ENCODE results near the gene ATG4D.
"Not testable (repeated sequence)": the region's sequence is repeated elsewhere in the genome, so short reads cannot be mapped to it uniquely, and the experiment has no call there.

ATG4D gene

DNA sequence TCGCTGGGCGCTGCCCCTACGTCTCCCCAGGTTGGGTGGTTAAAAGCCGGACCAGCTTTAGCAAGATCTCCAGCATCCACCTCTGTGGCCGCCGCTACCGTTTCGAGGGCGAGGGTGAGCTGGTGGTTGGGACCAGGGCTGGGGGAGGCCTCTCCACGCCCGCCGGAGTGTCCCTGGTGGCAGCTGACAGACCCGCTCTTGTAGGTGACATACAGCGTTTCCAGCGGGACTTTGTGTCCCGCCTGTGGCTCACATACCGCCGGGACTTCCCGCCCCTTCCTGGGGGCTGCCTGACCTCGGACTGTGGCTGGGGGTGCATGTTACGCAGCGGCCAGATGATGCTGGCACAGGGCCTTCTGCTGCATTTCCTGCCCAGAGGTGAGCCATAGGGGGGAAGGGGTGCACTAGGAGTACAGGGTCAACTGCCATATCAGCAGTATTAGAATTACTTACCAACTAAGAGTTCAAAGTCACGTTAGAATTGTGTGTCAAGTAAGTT lies 1.1 kb downstream of the ATG4D start:
- Histone ChIP-seq H3K27me3 (replicated peaks) (no peaks in the 10 kb centered on the region), H3K36me3 (replicated peaks) (peaks cover 10% of the 10 kb centered on the region), H3K4me3 (ENCODE audit: low read depth, low read length) (peak overlapping the region; percentile 74), H3K27ac (no peak overlapping the region)
- TF ChIP-seq, protein P1, sequence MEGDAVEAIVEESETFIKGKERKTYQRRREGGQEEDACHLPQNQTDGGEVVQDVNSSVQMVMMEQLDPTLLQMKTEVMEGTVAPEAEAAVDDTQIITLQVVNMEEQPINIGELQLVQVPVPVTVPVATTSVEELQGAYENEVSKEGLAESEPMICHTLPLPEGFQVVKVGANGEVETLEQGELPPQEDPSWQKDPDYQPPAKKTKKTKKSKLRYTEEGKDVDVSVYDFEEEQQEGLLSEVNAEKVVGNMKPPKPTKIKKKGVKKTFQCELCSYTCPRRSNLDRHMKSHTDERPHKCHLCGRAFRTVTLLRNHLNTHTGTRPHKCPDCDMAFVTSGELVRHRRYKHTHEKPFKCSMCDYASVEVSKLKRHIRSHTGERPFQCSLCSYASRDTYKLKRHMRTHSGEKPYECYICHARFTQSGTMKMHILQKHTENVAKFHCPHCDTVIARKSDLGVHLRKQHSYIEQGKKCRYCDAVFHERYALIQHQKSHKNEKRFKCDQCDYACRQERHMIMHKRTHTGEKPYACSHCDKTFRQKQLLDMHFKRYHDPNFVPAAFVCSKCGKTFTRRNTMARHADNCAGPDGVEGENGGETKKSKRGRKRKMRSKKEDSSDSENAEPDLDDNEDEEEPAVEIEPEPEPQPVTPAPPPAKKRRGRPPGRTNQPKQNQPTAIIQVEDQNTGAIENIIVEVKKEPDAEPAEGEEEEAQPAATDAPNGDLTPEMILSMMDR (IDR thresholded peaks at IDR 0.05; ENCODE audit: low read depth, low read length, missing control alignments): no peak
- DNase-seq: no peak
- in situ Hi-C loops (cut with HindIII; ENCODE audit: low pct_ligation_motif_present, low sequenced_read_pairs): no loop called here

DNA sequence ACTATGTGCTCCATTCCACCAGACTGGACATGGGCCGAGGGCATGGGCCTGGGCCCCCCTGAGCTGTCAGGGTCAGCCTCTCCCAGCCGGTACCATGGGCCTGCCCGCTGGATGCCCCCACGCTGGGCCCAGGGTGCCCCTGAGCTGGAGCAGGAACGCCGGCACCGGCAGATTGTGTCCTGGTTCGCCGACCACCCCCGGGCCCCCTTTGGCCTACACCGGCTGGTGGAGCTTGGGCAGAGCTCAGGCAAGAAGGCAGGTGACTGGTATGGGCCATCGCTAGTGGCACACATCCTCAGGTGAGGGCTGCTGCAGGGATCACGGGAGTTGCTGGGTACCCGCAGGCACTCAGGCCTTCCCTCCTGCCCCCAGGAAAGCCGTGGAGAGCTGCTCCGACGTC lies 3.1 kb downstream of the ATG4D start:
- DNase-seq: no peak
- in situ Hi-C loops (cut with HindIII; ENCODE audit: low pct_ligation_motif_present, low sequenced_read_pairs): no loop called here
- H3K36me3 ChIP-seq (replicated peaks): peaks cover 14% of the 10 kb centered on the region
- H3K27ac ChIP-seq: no peak overlapping the region
- H3K4me3 ChIP-seq (ENCODE audit: low read depth, low read length): no peak overlapping the region
- TF ChIP-seq, protein P1 (IDR thresholded peaks at IDR 0.05; ENCODE audit: low read depth, low read length, missing control alignments): no peak
- no peaks in the 10 kb centered on the region for H3K27me3 ChIP-seq (replicated peaks)

DNA sequence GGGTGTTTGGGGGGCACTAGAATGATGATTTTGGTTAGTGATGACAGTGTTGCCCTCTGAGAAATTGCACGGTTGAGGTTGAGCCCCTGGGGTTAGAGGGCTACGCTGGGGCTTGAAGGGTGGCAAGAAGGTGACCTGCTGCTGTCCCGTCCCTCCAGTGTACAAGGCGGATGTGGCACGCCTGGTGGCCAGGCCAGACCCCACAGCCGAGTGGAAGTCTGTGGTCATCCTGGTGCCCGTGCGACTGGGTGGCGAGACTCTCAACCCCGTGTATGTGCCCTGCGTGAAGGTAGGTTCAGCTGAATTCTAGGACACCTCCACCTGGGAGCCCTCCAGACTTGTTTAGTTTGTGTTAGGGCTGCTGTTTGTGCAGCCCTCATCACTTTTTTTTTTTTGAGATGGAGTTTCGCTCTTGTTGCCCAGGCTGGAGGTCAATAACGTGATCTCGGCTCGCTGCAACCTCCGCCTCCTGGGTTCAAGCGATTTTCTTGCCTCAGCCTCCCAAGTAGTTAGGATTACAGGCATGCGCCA lies 5.1 kb downstream of the ATG4D start:
- peaks cover 34% of the 10 kb centered on the region for H3K36me3 ChIP-seq (replicated peaks)
- DNase-seq: no peak
- H3K4me3 ChIP-seq (ENCODE audit: low read depth, low read length): no peak overlapping the region
- no peaks in the 10 kb centered on the region for H3K27me3 ChIP-seq (replicated peaks)
- in situ Hi-C loops (cut with HindIII; ENCODE audit: low pct_ligation_motif_present, low sequenced_read_pairs): no loop called here
- TF ChIP-seq, protein P1 (IDR thresholded peaks at IDR 0.05; ENCODE audit: low read depth, low read length, missing control alignments): no peak
- H3K27ac ChIP-seq: no peak overlapping the region

DNA sequence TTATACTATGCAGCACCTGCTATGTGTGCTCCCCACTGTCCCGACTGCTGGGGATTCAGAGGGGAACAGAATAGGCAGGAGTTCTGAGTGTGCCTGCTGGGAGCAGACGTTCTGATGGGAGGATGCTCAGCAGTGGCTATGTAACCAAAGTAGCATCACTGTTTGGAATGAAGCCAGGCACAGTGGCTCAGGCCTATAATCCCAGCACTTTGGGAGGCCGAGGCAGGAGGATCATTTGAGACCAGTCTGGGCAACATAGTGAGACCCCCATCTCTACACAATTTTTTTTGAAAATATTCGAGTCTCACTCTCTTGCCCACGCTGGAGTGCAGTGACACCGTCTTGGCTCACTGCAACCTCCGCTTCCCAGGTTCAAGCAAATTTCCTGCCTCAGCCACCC lies 6.0 kb downstream of the ATG4D start:
- DNase-seq: no peak
- Histone ChIP-seq H3K27me3 (replicated peaks) (no peaks in the 10 kb centered on the region), H3K27ac (no peak overlapping the region), H3K4me3 (ENCODE audit: low read depth, low read length) (no peak overlapping the region), H3K36me3 (replicated peaks) (peaks cover 43% of the 10 kb centered on the region)
- in situ Hi-C loops (cut with HindIII; ENCODE audit: low pct_ligation_motif_present, low sequenced_read_pairs): no loop called here
- TF ChIP-seq, protein P1 (IDR thresholded peaks at IDR 0.05; ENCODE audit: low read depth, low read length, missing control alignments): no peak

DNA sequence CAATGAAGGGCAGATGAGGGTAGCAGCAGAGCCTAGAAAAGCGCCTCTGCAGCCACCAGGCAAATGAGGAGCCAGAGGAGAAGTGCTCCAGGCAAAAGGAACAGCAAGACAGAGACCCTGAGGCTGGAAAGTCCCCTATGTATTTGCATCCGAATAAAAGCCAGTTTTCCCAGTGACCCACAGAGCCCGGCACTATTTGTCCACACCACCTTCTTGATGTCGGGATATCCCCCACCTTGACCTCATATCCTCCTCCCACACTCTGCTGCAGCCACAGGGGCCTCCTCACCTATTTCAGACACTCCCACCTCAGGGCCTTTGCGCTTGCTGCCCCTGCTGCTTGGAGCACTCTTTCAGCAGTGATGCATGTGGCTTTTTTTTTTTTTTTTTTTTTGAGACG lies 6.6 kb downstream of the ATG4D start:
- no peak overlapping the region for H3K27ac ChIP-seq
- in situ Hi-C loops (cut with HindIII; ENCODE audit: low pct_ligation_motif_present, low sequenced_read_pairs): no loop called here
- H3K36me3 ChIP-seq (replicated peaks): peaks cover 48% of the 10 kb centered on the region
- TF ChIP-seq, protein P1 (IDR thresholded peaks at IDR 0.05; ENCODE audit: low read depth, low read length, missing control alignments): no peak
- H3K4me3 ChIP-seq (ENCODE audit: low read depth, low read length): no peak overlapping the region
- no peaks in the 10 kb centered on the region for H3K27me3 ChIP-seq (replicated peaks)
- no peak for DNase-seq

DNA sequence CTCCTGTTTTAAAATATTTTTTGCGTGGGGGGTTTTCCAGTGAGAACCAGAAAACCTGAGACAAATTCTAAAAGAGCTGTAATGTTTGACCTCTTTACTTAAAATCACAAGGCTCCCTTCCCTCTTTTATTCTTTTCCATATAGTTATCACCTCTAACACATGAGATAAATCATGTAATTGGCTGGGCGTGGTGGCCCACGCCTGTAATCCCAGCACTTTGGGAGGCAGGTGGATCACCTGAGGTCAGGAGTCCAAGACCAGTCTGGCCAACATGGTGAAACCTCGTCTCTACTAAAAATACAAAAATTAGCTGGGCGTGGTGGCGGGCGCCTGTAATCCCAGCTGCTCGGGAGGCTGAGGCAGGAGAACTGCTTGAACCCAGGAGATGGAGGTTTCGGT lies 7.3 kb downstream of the ATG4D start:
- H3K4me3 ChIP-seq (ENCODE audit: low read depth, low read length); DNase-seq; H3K27me3 ChIP-seq (replicated peaks); in situ Hi-C loops (cut with HindIII; ENCODE audit: low pct_ligation_motif_present, low sequenced_read_pairs); H3K27ac ChIP-seq: not testable (repeated sequence)
- H3K36me3 ChIP-seq (replicated peaks): peaks cover 55% of the 10 kb centered on the region
